HG03457 (cell line): Measurements from ENCODE around the gene PAN3.
A peak's percentile ranks its signal among the peaks of the same experiment; 100 is the strongest.
"Not testable (repeated sequence)": the region's sequence is repeated elsewhere in the genome, so short reads cannot be mapped to it uniquely, and the experiment has no call there.

Source experiments
- ATAC-seq: cut with Tn5 transposase; IDR thresholded peaks from one replicate; pipeline ENCODE4 v1.9.1; 2021; ENCODE audit warnings: moderate number of reproducible peaks; ENCODE audit not compliant: unreplicated experiment

PAN3 gene

DNA sequence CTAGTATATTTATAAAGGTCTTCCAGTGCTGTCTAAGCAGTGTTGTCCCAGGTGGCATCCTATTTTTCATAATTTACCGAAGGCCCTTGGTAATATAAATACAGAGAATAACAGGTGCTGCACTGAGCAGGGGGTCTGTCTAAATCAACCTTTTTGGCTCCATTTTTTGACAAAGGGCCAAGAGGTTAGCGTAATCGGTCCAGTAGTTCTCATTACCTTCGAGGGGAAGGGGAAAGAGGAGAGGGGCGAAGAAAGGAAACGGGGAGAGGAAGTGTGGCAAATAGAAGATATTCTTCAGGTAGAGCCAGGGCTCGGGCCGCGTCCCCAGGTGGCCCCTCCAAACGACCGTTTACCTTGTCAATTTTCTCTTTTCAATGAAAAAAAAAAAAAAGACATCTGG lies 749 bp upstream of the PAN3 start:
- ATAC-seq: peak; percentile 0

DNA sequence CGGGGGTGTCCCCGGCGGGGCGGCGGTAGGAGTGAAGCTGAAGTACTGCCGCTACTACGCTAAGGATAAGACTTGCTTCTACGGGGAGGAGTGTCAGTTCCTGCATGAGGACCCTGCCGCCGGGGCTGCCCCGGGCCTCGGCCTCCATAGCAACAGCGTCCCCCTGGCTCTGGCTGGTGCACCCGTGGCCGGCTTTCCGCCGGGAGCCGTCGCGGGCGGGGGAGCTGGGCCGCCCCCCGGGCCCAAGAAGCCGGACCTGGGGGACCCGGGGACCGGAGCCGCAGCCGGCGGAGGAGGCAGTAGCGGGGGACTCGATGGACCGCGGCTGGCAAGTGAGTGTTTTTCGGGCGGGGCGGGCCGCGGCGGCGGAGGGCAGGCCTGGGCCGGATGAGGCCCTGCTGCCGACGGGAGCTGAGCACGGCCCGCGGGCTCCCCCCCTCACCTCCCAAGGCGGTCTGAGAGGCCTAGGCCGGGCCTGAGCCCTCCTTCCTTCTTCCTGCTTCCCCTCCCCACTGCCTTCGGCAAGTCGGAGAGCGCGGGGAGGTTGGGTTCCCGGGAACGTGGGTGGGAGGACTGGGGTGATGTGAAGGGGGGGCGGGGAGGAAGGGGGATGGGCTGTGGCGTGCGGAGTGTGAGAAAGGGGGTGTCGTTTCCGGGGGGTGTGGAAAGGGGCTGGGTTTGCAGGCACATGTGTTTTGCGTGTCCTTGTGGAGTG lies 568 bp downstream of the PAN3 start:
- ATAC-seq: peak; percentile 33

DNA sequence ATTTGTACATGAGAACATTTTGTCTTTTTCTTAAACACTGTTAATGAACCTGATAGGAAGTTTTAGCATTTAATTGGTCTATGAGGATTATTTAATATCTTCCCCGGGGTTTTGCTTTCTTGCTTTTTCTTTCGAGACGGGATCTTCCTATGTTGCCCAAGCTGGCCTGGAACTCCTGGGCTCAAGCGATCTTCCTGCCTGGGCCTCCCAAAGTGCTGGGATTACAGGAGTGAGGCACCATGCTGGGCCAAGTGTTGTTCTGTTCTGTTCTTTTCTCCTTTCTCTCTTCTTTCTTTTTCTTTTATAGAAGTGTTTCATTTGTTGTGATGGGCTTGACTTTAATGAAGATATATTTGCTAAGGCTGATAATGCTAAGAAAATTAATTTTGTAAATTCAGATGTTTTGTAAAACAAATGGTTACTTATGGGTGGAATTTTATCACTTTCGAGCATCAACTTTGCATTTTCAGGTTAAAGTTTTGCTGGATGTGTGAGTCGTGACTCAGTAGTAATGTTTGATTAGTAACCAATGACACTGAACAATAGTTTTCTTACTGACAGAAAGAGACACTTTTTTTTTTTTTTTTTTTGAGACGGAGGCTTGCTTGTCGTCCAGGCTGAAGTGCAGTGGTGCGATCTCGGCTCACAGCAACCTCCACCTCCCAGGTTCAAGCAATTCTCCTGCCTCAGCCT lies 2.2 kb downstream of the PAN3 start:
- ATAC-seq: no peak

DNA sequence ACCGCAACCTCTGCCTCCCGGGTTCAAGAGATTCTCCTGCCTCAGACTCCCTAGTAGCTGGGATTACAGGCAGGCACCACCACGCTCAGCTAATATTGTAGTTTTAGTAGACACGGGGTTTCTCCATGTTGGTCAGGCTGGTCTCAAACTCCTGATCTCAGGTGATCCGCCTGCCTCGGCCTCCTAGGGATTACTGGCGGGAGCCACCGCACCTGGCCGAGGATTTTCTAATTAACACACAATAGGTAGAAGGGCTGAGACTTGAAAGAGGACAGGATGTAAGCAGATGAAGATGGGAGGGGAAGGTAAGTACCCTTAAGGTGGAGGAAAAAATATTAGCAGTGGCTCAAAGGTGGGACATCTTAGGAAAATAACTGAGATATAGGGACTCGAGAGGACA lies 3.2 kb downstream of the PAN3 start:
- ATAC-seq: not testable (repeated sequence)

DNA sequence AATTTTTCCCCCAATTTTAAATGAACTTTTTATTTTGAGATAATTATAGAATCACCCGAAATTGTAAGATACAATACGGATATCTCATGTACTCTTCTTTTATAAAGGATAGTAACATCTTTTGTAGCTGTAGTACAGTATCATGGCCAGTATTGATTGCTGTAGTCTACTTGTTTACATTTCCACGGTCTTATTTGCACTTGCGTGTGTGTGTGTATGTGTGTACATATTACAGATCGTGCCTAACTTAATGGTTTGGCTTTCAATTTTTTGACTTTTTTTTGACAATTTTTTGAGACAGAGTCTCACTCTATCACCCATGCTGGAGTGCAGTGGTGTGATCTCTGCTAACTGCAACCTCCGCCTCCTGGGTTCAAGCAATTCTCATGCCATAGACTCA lies 6.7 kb downstream of the PAN3 start:
- ATAC-seq: no peak

DNA sequence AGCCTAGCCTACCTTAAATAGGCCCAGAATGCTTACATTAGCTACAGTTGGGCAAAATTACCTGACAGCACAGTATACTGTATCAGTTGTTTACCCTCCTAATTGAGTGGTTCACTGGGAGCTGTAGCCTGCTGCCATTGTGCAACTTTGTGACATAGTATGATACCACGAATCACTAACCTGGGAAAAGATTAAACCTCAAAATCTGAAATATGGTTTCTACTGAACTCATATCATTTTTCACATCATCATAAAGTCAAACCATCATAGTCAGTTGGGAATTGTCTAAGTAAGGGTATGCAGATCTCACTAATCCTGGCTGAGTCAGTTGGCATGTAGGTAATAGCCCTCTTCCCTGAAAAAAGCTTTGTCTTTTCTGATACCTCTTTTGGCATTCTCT lies 9.2 kb downstream of the PAN3 start:
- ATAC-seq: no peak

DNA sequence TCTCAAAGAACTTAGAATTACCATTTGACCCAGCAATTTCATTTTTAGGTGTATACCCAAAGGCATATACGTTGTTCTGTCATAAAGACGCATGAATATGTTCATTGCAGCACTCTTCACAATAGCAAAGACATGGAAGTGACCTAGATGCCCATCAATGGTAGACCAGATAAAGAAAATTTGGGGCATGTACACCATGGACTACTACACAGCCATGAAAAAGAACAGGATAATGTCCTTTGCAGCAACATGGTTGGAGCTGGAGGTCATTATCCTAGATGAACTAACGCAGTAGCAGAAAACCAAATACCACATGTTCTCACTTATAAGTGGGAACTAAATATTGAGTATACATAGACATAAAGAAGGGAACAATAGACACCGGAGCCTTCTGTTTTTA lies 20.7 kb downstream of the PAN3 start:
- ATAC-seq: no peak

DNA sequence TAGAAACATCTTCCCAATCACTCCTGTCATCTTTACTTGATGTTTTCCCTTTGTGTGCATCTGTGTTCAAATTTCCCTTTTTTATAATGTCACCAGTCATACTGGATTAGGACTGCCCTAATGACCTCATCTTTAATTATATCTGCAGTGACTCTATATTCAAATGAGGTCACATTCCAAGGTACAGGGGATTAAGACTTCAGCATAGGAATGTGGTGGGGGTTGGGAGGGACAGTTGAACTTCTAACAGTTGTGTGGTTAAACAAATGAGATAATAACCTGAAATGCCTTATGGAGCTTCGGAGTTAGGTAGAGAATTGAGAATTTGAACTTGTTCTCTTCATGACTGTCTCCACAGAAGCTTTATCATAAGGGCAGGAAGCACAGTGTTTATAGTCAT lies 23.0 kb downstream of the PAN3 start:
- no peak for ATAC-seq

DNA sequence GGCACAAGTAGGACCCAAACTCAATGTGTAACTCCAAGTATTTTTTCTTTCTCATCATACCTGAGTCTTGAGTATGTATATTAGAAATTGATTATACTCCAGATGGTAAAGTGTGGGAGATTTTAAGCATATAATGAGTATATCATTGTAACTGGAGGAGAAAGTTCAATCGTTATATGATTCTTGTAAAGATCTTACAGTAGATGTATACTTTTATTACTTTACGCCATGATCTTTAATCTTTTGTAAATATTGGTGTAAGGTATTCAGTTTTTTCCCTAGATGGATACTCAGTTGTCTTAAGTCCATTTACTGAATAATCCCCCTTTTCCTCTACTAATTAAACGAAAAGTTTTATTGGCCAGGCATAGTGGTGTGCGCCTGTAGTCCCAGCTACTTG lies 25.2 kb downstream of the PAN3 start:
- no peak for ATAC-seq

DNA sequence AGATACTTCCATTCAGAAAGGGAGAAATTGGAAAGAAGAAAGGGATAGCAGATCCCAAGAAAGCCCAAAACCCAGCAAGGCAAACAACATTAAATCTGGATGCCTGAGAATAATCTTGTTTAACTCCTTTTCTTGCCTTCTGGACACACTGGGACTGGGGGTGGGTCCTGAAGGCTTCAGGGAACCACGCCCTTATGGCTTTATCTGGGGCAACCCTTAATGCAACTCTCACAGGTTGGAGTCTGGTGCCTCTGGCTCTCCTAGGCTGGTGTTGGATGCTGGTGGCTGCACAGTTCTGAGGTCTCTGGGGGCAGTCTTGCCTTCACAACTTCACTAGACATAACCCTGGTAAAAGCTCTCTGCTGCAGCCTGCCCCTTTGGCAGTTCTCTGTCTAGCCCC lies 27.9 kb downstream of the PAN3 start:
- no peak for ATAC-seq

DNA sequence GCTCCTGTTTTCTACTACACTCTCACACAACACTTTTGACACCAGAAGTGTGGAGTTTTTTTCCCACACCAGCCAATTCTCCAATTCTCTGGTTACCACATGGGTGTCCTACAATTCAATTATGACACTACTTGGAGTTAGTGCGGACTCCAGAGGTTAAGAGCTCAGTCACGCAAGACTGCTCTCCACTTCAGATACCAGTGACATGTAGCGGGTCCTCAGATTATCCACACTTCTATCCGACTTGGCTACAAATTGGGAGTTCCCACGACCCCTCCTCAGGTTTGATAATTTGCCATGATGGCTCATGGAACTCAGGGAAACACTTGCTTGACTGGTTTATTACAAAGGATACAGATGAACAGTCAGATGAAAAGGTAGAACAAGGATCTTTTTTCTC lies 32.9 kb downstream of the PAN3 start:
- ATAC-seq: no peak

DNA sequence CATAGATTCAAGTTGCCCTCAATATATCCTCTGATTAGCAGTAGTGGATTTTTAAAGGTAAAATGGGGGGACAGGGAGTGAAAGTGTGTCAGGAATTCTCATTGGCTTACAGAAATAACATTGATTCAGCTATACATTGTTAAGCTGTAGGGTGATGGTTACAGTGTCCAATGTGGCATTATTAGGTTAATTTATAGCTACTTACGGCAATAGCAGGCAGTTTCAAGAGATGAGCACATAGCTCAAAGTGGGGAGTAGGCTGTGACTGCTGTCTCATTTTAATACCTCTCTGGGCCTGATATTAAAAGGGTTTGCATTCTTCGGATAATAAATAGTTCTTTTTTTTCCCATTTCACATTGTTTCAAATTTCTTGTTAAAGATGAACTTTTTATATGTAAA lies 34.6 kb downstream of the PAN3 start:
- ATAC-seq: no peak

DNA sequence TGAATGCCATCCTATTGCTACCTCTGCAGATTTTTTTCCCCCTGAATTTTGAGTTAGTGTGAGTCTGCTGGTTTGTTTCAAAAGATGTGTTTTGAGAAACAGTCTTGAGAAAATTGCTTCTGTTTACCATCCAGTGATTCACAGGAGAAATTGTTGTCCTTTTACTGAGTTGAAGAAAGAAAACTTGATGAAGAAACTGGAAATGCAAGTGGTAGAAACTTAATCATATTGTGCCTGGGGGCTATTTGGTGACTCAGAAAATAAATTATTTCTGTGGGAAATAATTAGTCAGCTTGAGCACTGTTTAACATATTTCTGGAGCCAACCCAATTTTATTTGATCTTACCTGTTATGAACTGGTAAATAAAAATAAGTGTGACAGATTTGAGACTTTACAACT lies 35.4 kb downstream of the PAN3 start:
- ATAC-seq: no peak

DNA sequence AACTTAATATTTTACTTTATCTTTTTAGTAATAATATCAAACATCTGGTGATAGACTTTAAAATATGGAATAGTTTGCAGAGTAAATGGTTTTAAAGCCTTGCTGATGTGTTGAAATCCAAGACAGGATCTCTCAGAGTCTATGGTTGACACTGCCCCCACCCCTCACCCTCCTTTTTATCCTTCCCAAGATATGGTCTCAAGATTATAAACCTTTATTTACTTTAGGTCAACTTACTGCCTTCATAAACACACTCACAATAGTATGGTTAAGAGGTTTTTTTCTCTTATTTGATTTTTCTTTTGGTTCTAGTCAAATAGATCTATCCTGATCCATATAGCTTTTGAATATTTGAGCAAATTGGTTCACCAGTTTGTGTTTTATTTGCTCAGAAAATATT lies 39.0 kb downstream of the PAN3 start:
- ATAC-seq: no peak

DNA sequence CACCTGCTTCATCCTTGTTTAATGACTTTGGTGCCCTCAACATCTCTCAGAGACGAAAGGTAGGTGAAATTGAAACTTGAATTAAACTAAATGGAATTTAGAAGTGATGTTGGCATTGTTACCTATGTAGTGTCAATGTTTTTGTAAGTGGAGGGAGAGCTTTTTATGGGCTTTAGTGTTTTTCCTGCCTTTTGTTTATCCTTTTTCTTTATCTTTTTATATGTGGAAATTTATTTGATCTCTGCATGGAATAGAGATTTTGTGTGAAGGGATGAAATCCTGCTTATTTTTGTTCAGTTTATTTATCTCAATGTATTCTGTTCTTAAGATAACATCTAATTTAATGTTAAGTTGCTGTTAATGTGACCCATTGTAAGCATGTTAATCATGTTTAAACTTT lies 39.5 kb downstream of the PAN3 start:
- no peak for ATAC-seq

DNA sequence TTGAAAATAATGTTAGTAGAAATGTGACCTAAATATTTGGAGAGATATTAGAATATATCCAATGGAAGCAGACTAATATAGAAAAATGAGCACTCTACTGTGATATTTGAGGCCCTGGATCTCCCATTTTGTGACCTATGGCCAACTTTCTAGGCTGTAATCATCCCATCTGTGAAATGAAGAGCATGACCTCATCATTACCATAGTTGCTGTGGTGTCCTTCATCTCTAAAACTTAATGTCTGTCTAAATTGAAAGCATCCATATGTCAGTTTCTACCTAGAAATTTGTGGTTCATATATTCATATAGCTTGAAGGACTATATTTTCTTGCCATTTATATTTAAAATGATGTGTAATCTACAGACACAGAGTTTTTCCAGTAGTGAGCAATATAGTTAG lies 41.6 kb downstream of the PAN3 start:
- ATAC-seq: no peak

DNA sequence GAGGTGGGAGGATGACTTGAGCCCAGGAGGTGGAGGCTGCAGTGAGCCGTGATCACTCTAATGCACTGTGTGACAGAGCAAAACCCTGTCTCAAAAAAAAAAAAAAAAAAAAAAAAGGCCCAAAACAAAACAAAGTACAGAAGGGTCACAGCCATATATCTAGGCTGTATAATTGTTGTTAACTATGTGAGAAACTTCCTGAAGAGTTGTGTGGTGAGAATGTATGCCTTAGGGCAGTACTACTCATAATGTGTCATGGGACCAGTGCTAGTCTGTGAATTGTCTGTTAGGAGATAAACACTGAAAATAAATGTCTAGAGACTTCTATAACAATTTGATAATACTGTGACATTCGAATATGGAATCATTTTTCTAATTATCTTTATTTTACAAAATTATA lies 43.1 kb downstream of the PAN3 start:
- no peak for ATAC-seq

DNA sequence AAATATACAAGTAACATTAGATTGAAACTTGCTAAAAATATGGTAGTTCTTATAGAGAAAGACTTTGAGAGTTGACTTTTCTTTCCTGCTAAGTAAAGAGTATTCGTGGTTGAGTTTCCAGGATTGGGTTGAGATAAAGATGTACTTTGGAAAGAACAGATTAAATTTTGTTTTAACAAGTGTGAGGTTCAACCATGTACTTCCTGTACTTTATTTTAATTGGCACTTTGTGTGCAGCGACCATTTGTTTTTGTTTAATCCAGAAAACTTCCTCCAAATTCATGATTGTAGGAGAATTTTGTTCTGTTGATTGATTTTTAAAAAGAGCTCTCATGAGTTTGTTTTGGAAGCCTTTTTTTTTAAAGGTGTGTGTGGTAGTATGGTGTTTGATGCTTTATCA lies 46.9 kb downstream of the PAN3 start:
- ATAC-seq: no peak

DNA sequence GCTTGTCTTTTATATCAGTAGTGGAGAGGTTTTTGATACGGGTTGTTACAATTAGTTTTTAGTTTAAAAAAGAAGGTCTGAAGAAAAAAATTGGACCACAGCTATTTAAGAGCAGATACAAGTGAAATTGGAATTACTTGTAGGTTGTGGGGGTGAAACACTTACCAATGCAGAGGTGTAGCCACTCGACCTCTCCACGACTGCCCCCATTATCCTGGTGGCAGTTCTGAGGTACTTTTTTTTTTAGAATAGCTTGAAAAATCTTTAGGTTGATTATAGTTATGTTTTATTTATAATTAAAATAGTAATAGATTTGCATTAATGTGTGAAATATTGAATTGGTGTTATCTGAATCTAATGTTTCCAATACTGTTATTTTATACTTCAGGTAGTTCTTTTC lies 60.7 kb downstream of the PAN3 start:
- no peak for ATAC-seq

DNA sequence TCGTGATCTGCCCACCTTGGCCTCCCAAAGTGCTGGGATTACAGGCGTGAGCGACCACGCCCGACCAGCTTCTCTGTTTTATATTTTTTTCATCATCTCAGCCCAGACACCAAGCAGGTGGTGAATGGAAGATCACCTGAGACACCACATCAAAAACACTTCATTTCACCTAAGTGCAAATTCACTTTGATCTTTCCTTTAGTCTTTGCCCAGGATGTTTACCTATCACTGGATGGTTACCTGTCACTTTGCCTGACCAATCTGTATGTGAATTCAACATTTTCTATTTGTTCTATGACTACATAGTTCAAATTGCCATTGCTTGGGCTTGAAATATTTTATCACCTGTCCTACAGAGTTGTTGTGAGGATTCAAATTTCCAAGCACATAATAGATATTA lies 65.7 kb downstream of the PAN3 start:
- ATAC-seq: no peak

DNA sequence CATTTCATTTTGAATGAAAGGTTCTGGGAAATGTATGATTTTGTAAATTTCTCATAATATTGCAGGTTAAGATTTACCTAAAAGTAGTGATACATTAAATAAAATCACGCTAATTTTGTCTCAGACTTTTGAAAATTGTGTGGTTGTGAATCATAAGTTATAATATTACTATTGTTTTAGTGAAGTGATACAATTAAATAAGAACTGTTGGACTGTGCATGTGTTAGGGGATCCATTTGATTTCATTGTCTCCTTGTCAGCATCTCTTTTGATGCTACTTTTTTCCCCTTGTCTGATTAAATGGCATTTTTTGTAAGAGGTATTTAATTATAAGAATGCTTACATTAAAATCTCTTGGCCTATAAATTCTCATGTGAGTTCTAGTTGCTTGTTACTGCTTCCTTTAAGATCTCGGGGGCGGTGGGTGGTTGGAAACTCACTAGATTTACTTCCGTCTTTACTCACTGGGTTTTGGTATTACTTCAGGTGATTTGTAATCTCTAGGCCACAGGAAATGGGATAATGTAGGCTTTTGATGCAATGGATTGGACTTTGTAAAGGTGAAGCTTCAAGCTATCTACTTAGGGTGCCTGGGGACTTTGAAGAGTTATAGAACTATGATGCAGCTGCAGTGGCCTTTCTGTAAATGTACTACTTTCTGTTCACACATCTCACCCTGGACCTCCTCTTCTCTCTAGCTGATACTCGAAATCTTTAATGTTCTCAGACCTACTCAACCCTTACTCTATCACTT lies 66.5 kb downstream of the PAN3 start:
- no peak for ATAC-seq

DNA sequence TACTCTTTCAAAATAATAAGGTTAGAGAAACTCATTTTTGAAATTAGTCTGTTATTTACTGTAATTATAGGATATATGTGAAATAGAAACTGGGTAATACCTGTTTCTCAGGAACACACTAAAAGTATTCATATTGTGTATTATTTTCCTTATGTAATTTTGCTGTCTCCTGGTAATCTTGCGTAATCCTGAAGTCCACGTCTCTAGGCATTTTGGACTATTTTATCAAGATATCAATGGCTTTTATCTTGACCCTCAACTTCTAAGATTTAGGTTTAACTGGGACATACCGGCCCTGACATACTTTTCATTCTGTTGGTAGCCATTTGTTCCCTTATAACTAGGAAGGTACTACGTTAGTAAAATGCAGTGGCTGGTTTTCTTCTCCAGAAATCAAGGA lies 80.3 kb downstream of the PAN3 start:
- no peak for ATAC-seq
